Ascending aorta (tissue), 2 donors: ENCODE results near the gene DGKI. TPM values are rescaled to one million over a fixed set of nuclear protein-coding genes. Genes with fewer than 3 reads are reported as not detected.

ENCODE experiments used
- DNase-seq, 2 donors: peaks; one replicate each; pipeline ENCODE4 v3.0.0-alpha.2; 2019; ENCODE audit warnings: low spot score in 2 of 2
- H3K27ac ChIP-seq, 2 donors: fragments of 200-600 bp; sonication (generic); one replicate each; pipeline ENCODE4 v1.5.1; 2016 to 2017; ENCODE audit warnings: mild to moderate bottlenecking in 1 of 2
- H3K27me3 ChIP-seq: fragments of 200-600 bp; sonication (generic); one replicate; pipeline ENCODE4 v1.5.1; 2017
- H3K36me3 ChIP-seq, 2 donors: fragments of 200-600 bp; sonication (generic); one replicate each; pipeline ENCODE4 v1.5.1; 2016
- H3K4me1 ChIP-seq, 2 donors: fragments of 200-600 bp; sonication (generic); one replicate each; pipeline ENCODE4 v1.5.1; 2016 to 2017; ENCODE audit warnings: mild to moderate bottlenecking in 1 of 2
- H3K4me3 ChIP-seq, 2 donors: fragments of 200-600 bp; sonication (generic); one replicate each; pipeline ENCODE4 v1.5.1; 2016 to 2017; ENCODE audit warnings: mild to moderate bottlenecking in 1 of 2
- H3K9me3 ChIP-seq, 2 donors: fragments of 200-600 bp; sonication (generic); one replicate each; pipeline ENCODE4 v1.5.1; 2016
- intact Hi-C: fragments of 100-400 bp; cut with DNase I; formaldehyde crosslinking; loops from one replicate; pipeline ENCODE4 v1.15.1; 2023
- total RNA-seq: library from RNA; depleted of rRNA; stranded (reverse); fragments of >200 nt; gene quantifications from one replicate; pipeline ENCODE4 v1.1.0, GENCODE V29; 2016
- TF ChIP-seq, protein P1 (sequence below), 3 experiments: fragments of 200-600 bp in 2 of 3; fragments of 450-650 bp in 1 of 3; sonication (generic) in 2 of 3; IDR thresholded peaks; one replicate each; pipeline ENCODE4 v1.5.1; 2016 to 2019; ENCODE audit warnings: antibody characterized with exemption in 3 of 3, mild to moderate bottlenecking in 1 of 3, moderate library complexity in 1 of 3

DGKI gene
- total RNA-seq, 1 donor from 2014 or later, result 13.4 TPM

DNA sequence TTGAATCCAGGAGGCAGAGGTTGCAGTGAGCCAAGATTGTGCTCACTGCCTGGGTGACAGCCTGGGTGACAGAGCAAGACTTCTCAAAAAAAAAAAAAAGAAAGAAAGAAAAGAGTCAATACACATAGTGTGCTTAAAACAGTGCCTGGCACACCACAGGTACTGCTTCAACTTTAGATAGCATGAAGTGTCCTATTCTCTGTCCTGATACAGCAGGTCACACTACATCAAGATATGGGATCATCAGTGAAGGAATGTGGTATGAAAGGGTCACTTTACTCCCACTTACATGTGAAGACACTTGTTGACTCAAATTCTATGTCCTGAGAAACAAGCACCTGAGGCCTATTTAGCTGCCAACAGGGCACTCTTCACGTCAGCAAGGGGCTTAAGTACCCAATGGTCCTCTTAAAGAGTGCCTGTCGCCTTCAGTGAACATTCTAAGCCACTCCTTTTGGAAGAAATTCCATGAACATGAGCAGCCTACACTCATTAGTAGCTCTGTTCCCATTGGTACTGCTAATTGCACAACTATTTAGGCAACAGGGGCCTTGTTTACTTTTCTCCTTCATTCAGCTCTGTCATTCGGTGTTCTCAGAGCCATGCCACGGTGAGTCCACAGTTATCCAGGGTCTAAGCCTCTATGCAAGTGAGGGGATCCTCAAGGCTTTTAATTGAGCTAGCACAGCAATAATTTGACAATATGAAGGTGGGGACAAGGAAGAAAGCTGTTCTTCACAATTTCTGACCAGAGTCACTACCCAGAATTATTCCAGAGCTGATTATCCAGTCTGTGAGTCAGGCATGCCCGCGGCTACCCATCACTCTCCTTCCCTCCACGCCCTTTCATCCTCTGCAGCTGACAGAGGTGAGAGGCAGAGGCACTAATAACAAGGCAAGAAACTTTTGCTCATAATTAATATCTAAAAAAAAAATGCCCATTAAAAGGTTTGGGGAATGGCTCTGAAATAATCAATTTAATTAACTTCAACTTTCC lies 446.6 kb downstream of the DGKI start:
- Histone ChIP-seq H3K4me1 (no peaks in the 10 kb centered on the region), H3K27me3 (no peaks in the 10 kb centered on the region), H3K27ac (no peak overlapping the region), H3K9me3 (no peaks in the 10 kb centered on the region), H3K4me3 (no peak overlapping the region), H3K36me3 (no peaks in the 10 kb centered on the region)
- intact Hi-C loops, result no loop called here
- TF ChIP-seq, protein P1, sequence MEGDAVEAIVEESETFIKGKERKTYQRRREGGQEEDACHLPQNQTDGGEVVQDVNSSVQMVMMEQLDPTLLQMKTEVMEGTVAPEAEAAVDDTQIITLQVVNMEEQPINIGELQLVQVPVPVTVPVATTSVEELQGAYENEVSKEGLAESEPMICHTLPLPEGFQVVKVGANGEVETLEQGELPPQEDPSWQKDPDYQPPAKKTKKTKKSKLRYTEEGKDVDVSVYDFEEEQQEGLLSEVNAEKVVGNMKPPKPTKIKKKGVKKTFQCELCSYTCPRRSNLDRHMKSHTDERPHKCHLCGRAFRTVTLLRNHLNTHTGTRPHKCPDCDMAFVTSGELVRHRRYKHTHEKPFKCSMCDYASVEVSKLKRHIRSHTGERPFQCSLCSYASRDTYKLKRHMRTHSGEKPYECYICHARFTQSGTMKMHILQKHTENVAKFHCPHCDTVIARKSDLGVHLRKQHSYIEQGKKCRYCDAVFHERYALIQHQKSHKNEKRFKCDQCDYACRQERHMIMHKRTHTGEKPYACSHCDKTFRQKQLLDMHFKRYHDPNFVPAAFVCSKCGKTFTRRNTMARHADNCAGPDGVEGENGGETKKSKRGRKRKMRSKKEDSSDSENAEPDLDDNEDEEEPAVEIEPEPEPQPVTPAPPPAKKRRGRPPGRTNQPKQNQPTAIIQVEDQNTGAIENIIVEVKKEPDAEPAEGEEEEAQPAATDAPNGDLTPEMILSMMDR (IDR thresholded peaks at IDR 0.05), result no peak
- no peak for DNase-seq

DNA sequence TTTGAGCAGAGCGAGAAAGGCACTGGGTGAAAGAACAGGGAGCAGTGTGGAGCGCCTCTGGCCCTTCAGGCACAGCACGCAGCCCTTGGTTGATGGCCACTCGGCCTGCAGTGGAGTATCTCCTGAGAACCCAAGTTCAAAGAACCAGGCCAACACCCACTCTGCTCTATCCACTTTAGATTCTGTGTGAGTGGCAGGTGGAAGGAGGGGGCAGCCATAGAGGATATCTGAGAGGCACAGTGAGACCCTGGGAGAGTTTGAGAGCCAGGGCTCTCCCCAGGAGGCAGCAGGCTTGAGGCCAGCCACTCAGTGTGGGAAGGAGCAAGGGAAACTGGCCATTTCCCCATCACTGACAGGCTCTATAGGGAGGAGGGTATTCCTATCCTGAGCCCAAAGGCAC lies 450.7 kb downstream of the DGKI start:
- H3K36me3 ChIP-seq, result peaks cover 0 to under 1% of the 10 kb centered on the region in 2 donors

DNA sequence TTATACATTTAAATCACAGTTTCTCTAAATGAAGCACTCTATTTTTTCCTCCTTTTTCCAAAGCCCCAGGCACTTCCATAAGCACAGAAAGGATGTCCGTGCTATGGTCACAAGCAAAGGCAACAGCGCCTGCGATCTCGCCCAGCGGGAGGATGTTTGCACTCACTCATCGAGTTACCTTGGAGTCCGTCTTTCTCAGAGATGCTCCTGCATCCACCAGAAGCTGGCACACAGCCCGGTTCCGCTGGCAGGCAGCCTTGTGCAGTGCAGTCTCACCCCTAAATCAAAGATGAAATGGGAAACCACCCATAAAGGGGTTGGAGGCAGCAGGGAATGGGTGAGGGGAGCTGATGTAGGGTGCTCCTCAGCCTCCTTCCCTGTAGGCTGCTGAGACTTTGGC lies 451.4 kb downstream of the DGKI start:
- Histone ChIP-seq H3K27me3 (no peaks in the 10 kb centered on the region), H3K9me3 (no peaks in the 10 kb centered on the region), H3K27ac (no peak overlapping the region), H3K4me1 (no peaks in the 10 kb centered on the region), H3K36me3 (peaks cover 0 to 5% of the 10 kb centered on the region in 2 donors), H3K4me3 (no peak overlapping the region)
- TF ChIP-seq, protein P1 (IDR thresholded peaks at IDR 0.05), result no peak
- no peak for DNase-seq
- intact Hi-C loops, result no loop called here

More for the DNA sequence above, 450.7 kb downstream of the DGKI start:
- TF ChIP-seq, protein P1 (IDR thresholded peaks at IDR 0.05), result no peak
- no peaks in the 10 kb centered on the region for H3K4me1 ChIP-seq
- intact Hi-C loops, result no loop called here
- no peaks in the 10 kb centered on the region for H3K9me3 ChIP-seq
- no peak for DNase-seq
- no peak overlapping the region for H3K27ac ChIP-seq
- no peak overlapping the region for H3K4me3 ChIP-seq
- H3K27me3 ChIP-seq, result no peaks in the 10 kb centered on the region

DNA sequence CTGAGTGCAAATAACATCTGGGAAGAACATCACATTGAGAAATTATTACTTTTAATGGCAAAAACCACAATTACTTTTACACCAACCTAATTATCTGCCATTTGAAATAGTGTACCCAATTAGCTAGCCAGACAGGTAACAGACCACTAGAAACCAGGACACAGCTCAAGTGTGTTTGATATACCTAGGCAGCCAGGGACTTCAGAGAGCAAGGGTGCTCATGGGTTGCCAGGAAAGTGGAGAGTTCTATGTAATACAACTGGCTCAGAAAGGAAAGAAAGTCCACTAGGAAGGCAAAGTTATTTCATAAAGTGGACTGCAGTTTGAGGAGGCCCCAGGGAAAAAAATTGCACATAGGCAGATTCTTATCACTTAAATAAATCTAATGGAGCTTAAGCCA lies 453.2 kb downstream of the DGKI start:
- intact Hi-C loops, result no loop called here
- Histone ChIP-seq H3K36me3 (peaks cover 0 to 5% of the 10 kb centered on the region in 2 donors), H3K4me1 (no peaks in the 10 kb centered on the region), H3K27me3 (no peaks in the 10 kb centered on the region), H3K4me3 (no peak overlapping the region), H3K9me3 (no peaks in the 10 kb centered on the region), H3K27ac (no peak overlapping the region)
- no peak for DNase-seq
- TF ChIP-seq, protein P1 (IDR thresholded peaks at IDR 0.05), result no peak

DNA sequence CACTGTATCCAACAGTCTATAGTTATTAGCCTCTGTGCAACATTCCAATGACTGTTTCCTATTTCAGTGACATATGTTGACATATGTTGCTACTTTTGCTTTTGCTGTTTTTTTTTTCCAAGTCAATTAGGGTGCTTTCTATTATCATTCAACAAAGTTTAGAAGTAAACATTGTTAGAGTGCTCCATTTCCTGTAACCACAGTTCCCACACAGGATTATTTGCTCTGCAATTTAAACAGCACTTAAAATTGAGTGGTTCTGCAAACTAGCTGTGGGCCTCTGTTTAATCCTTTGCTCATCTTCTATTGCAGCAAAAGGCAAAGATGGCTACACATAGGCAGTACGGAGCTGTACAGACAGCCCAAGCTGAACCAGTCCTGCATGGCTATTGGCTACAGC lies 456.7 kb downstream of the DGKI start:
- intact Hi-C loops, result no loop called here
- DNase-seq, result no peak
- H3K4me1 ChIP-seq, result no peaks in the 10 kb centered on the region
- H3K27me3 ChIP-seq, result no peaks in the 10 kb centered on the region
- peaks cover 0 to 5% of the 10 kb centered on the region in 2 donors for H3K36me3 ChIP-seq
- H3K27ac ChIP-seq, result no peak overlapping the region
- no peak overlapping the region for H3K4me3 ChIP-seq
- no peaks in the 10 kb centered on the region for H3K9me3 ChIP-seq
- TF ChIP-seq, protein P1 (IDR thresholded peaks at IDR 0.05), result no peak
